Measurements from ENCODE around the gene METRNL.
"Not testable (repeated sequence)": the region's sequence is repeated elsewhere in the genome, so short reads cannot be mapped to it uniquely, and the experiment has no call there.

METRNL gene

DNA sequence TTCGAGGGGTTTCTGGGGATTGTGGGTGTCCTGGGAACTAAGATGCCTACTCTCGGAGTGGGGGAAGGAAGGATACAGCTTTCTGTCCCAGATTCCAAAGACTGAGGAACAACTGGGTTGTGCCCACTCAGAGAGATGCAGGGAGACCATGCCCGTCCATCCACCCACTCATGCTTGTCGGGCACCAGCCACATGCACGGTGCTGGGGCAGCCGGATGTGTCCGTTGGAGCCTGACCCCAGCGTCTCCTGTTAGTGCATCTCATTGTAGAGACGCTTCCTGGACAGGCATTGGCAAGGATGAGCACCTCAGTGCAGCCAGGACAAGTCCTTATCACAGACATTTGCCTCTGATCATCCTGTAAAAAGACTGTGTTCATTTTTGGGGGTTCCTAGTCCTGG lies 58.1 kb downstream of the METRNL start:
- TF ChIP-seq, protein P1, sequence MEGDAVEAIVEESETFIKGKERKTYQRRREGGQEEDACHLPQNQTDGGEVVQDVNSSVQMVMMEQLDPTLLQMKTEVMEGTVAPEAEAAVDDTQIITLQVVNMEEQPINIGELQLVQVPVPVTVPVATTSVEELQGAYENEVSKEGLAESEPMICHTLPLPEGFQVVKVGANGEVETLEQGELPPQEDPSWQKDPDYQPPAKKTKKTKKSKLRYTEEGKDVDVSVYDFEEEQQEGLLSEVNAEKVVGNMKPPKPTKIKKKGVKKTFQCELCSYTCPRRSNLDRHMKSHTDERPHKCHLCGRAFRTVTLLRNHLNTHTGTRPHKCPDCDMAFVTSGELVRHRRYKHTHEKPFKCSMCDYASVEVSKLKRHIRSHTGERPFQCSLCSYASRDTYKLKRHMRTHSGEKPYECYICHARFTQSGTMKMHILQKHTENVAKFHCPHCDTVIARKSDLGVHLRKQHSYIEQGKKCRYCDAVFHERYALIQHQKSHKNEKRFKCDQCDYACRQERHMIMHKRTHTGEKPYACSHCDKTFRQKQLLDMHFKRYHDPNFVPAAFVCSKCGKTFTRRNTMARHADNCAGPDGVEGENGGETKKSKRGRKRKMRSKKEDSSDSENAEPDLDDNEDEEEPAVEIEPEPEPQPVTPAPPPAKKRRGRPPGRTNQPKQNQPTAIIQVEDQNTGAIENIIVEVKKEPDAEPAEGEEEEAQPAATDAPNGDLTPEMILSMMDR (IDR thresholded peaks at IDR 0.05; ENCODE audit: low read depth, low read length, missing control alignments), result no peak
- no peak for DNase-seq (ENCODE audit: low read depth)
- H3K4me3 ChIP-seq (ENCODE audit: low read depth, low read length), result no peak overlapping the region

GRCh38 chr17:83138820-83139219 lies 59.4 kb downstream of the METRNL start:
- DNase-seq (ENCODE audit: low read depth), result no peak
- TF ChIP-seq, protein P1 (IDR thresholded peaks at IDR 0.05; ENCODE audit: low read depth, low read length, missing control alignments), result no peak
- no peak overlapping the region for H3K4me3 ChIP-seq (ENCODE audit: low read depth, low read length)

- H3K4me3 ChIP-seq (ENCODE audit: low read depth, low read length); DNase-seq (ENCODE audit: low read depth): not testable (repeated sequence)
Measured at GRCh38 chr17:83139541-83140248, 60.3 kb downstream of the METRNL start.

- not testable (repeated sequence) for DNase-seq (ENCODE audit: low read depth); H3K4me3 ChIP-seq (ENCODE audit: low read depth, low read length)
Measured at GRCh38 chr17:83140249-83140566, 60.8 kb downstream of the METRNL start.

DNA sequence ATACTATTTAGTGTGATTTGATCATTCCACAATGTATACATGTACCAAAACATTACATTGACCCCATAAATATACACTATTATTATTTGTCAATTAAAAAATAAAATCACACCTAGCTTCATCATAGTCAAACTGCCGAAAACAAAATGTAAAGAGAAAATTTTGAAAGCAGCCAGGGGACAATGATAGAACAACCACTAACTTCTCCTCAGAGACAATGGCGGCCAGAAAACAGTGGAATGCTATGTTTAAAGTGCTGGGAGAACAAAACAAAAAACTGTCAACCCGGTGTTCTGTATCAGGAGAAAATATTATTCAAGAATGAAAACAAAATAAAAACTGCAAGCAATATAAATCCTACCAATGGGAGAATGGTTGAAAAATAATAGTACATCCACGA lies 63.2 kb downstream of the METRNL start:
- no peak for DNase-seq (ENCODE audit: low read depth)
- TF ChIP-seq, protein P1 (IDR thresholded peaks at IDR 0.05; ENCODE audit: low read depth, low read length, missing control alignments), result no peak
- H3K4me3 ChIP-seq (ENCODE audit: low read depth, low read length), result no peak overlapping the region

DNA sequence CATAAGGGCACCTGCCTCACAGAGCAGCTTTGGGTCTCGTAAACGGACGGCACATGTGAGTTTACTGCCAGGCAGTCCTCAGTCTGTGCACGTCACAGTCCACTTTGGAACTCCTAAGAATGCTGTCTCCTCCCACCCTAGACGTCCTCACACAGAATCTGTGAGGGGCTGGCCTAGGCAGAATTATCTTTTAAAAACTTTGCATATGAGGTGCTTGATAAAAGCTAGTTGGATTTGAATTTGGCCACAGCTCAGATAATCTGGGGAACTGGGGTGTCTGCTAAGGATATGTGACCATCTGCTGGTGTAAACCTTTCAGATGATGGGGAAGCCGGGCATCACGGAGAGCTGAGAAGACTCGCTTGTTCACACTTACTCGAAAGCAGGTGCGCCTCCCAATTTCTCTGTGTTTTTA lies 64.4 kb downstream of the METRNL start:
- no peak overlapping the region for H3K4me3 ChIP-seq (ENCODE audit: low read depth, low read length)
- TF ChIP-seq, protein P1 (IDR thresholded peaks at IDR 0.05; ENCODE audit: low read depth, low read length, missing control alignments), result no peak
- DNase-seq (ENCODE audit: low read depth), result no peak
